Bronchial epithelial cell (primary cell): ENCODE data around the gene GRIP2. TPM values are rescaled to one million over a fixed set of nuclear protein-coding genes. Genes with fewer than 3 reads are reported as not detected.

ENCODE experiments used
- DNase-seq: peaks from one replicate; pipeline ENCODE4 v3.0.0-alpha.2; 2010; ENCODE audit warnings: low read depth
- FAIRE-seq: peaks from 2 replicates; lab custom pipeline; 2011; peaks lifted over from hg19 to GRCh38; lab: Jason Lieb, UNC
- H3K27me3 ChIP-seq: 2 replicates; pipeline ENCODE4 v1.5.1; 2011; ENCODE audit warnings: low read length; ENCODE audit not compliant: control insufficient read depth, insufficient read depth
- H3K36me3 ChIP-seq: 2 replicates; pipeline ENCODE4 v1.5.1; 2011; ENCODE audit warnings: low read length; ENCODE audit not compliant: control insufficient read depth, insufficient read depth
- H3K4me3 ChIP-seq: 2 replicates; pipeline ENCODE4 v1.5.1; 2011; ENCODE audit warnings: mild to moderate bottlenecking, low read depth, low read length, control low read depth
- CTCF ChIP-seq: IDR thresholded peaks from 2 replicates; pipeline ENCODE4 v1.5.1; 2011; ENCODE audit warnings: mild to moderate bottlenecking, moderate library complexity, low read length, control low read depth, inconsistent platforms; ENCODE audit not compliant: insufficient read depth, severe bottlenecking
- total RNA-seq: library from RNA; depleted of rRNA; stranded (reverse); fragments of >200 nt; gene quantifications from 2 replicates; pipeline ENCODE4 v1.2.1, GENCODE V29; 2014

GRIP2 gene
- total RNA-seq, 1 donor from 2014 or later: under 0.01 TPM

GRCh38 chr3:14440168-14440518 is 100.0 kb downstream of the GRIP2 start:
- Histone ChIP-seq H3K27me3 (no peaks in the 10 kb centered on the region), H3K4me3 (no peak overlapping the region), H3K36me3 (no peaks in the 10 kb centered on the region)
- FAIRE-seq (no peak), DNase-seq (no peak)
- TF ChIP-seq CTCF: no peak

GRCh38 chr3:14439501-14440167 is 100.5 kb downstream of the GRIP2 start:
- no peak for TF ChIP-seq CTCF
- Histone ChIP-seq H3K4me3 (no peak overlapping the region), H3K36me3 (no peaks in the 10 kb centered on the region), H3K27me3 (no peaks in the 10 kb centered on the region)
- DNase-seq: no peak
- no peak for FAIRE-seq

Other genes starting within 250 kb of the GRIP2 start
- gene SLC6A6, start 137.7 kb downstream of the GRIP2 start, total RNA-seq: 4.6 and 13.2 TPM in 2 replicates
- gene CCDC174, start 111.4 kb upstream of the GRIP2 start, total RNA-seq: 5.8 and 8.7 TPM in 2 replicates
- under 0.01 TPM in 1 of 2 replicates, not detected in the other for gene C3orf20, start 134.8 kb upstream of the GRIP2 start, total RNA-seq